Transverse colon (tissue), 4 donors: ENCODE results near the gene RBM39. TPM values are rescaled to one million over a fixed set of nuclear protein-coding genes. Genes with fewer than 3 reads are reported as not detected.
"Not testable (repeated sequence)": the region's sequence is repeated elsewhere in the genome, so short reads cannot be mapped to it uniquely, and the experiment has no call there.

Source experiments
- DNase-seq: peaks from one replicate; pipeline ENCODE4 v3.0.0-alpha.2; 2019
- H3K27ac ChIP-seq, 4 donors: fragments of 200-600 bp; sonication (generic); 2 replicates each; pipeline ENCODE4 v1.5.1; 2016 to 2018; ENCODE audit warnings: inconsistent platforms in 4 of 4
- H3K27me3 ChIP-seq: fragments of 200-600 bp; sonication (generic); 2 replicates; pipeline ENCODE4 v1.5.1; 2017; ENCODE audit warnings: inconsistent platforms
- H3K36me3 ChIP-seq, 4 donors: fragments of 200-600 bp; sonication (generic); 2 replicates each; pipeline ENCODE4 v1.5.1; 2017 to 2019; ENCODE audit warnings: inconsistent platforms in 4 of 4
- H3K4me1 ChIP-seq, 4 donors: fragments of 200-600 bp; sonication (generic); 2 replicates each; pipeline ENCODE4 v1.5.1; 2017 to 2020; ENCODE audit warnings: inconsistent platforms in 4 of 4
- H3K4me3 ChIP-seq, 4 donors: fragments of 200-600 bp; sonication (generic); 1 replicate in 1 of 4; 2 replicates in 3 of 4; pipeline versions ENCODE4 v1.5.1 to v1.6.1; 2017 to 2019; ENCODE audit warnings: inconsistent platforms in 4 of 4
- H3K9me3 ChIP-seq, 2 donors: fragments of 200-600 bp; sonication (generic); 2 replicates each; pipeline ENCODE4 v1.5.1; 2017 to 2019; ENCODE audit warnings: inconsistent platforms in 2 of 2
- CTCF ChIP-seq, 5 experiments: fragments of 200-600 bp in 3 of 5; fragments of 450-650 bp in 2 of 5; sonication (generic) in 3 of 5; IDR thresholded peaks; 1 replicate in 2 of 5; 2 replicates in 3 of 5; pipeline ENCODE4 v1.5.1; 2016 to 2017; ENCODE audit warnings: antibody characterized with exemption in 5 of 5, inconsistent platforms in 3 of 5, mild to moderate bottlenecking in 2 of 5, moderate library complexity in 1 of 5
- EP300 ChIP-seq: sonication (generic); formaldehyde crosslinking; IDR thresholded peaks from one replicate; pipeline ENCODE4 v1.6.1; 2017; ENCODE audit warnings: antibody characterized with exemption, low read depth
- POLR2A ChIP-seq: fragments of 450-650 bp; IDR thresholded peaks from one replicate; pipeline ENCODE4 v1.6.1; 2016; ENCODE audit warnings: antibody characterized with exemption, mild to moderate bottlenecking, moderate library complexity
- POLR2AphosphoS5 ChIP-seq, 3 donors: sonication (generic); formaldehyde crosslinking; IDR thresholded peaks; one replicate each; pipeline ENCODE4 v1.6.1; 2016; ENCODE audit warnings: antibody characterized with exemption in 3 of 3
- WGBS, 2 donors: methylation state at CpG; one replicate each; pipeline ENCODE4 v1.1.5; 2018; ENCODE audit warnings: low coverage in 1 of 2; 5-methylcytosine and 5-hydroxymethylcytosine counted together
- in situ Hi-C, 4 donors: fragments of 200-750 bp; cut with MboI; loops; one replicate each; pipeline versions ENCODE4 v1.15.0 to v1.15.1; 2017; ENCODE audit warnings: low sequenced_read_pairs in 3 of 4, low pct_ligation_motif_present in 1 of 4, low pct_unique_long_range_greater_than_20kb in 1 of 4
- intact Hi-C: fragments of 100-400 bp; cut with DNase I; formaldehyde crosslinking; loops from one replicate; pipeline ENCODE4 v1.15.1; 2023; ENCODE audit warnings: low total_unique reads
- total RNA-seq, 4 donors: library from RNA; depleted of rRNA; stranded (reverse); fragments of >200 nt; gene quantifications; one replicate each; pipeline ENCODE4 v1.1.0, GENCODE V29; 2016

RBM39 gene
- total RNA-seq, 4 donors from 2014 or later, result 264 to 721 (median 416) TPM

GRCh38 chr20:35720165-35721123 is 21.6 kb downstream of the RBM39 start:
- no peak overlapping the region for H3K4me3 ChIP-seq
- peaks cover 0 to 3% (median 0%) of the 10 kb centered on the region in 4 donors for H3K4me1 ChIP-seq
- intact Hi-C loops, result no loop called here
- TF ChIP-seq CTCF (IDR thresholded peaks at IDR 0.05) (no peak), EP300 (no peak), POLR2AphosphoS5 (IDR thresholded peaks at IDR 0.05) (no peak), POLR2A (no peak)
- DNase-seq, result no peak
- no peaks in the 10 kb centered on the region for H3K27me3 ChIP-seq
- in situ Hi-C loops, result loop anchor here in 2 of 4 donors (25.0 kb wide), 1 partner anchor 167 kb away; no protein-coding TSS in a partner anchor
- H3K9me3 ChIP-seq, result no peaks in the 10 kb centered on the region
- no peak overlapping the region for H3K27ac ChIP-seq
- peaks cover 0 to 96% (median 50%) of the 10 kb centered on the region in 4 donors for H3K36me3 ChIP-seq
- 88 to 100% methylated on average over 4 to 13 of the region's 13 CpGs for WGBS, 2 donors

- intact Hi-C loops, result no loop called here
- no peak overlapping the region for H3K4me3 ChIP-seq
- no peak for TF ChIP-seq POLR2A
- TF ChIP-seq CTCF (IDR thresholded peaks at IDR 0.05), result no peak
- no peak for TF ChIP-seq EP300
- TF ChIP-seq POLR2AphosphoS5 (IDR thresholded peaks at IDR 0.05), result no peak
- no peaks in the 10 kb centered on the region for H3K9me3 ChIP-seq
- no peak for DNase-seq
- H3K36me3 ChIP-seq, result peaks cover 0 to 96% (median 51%) of the 10 kb centered on the region in 4 donors
- 72 to 86% methylated on average over 7 to 8 of the region's 8 CpGs for WGBS, 2 donors
- H3K27me3 ChIP-seq, result no peaks in the 10 kb centered on the region
- no peak overlapping the region for H3K27ac ChIP-seq
- H3K4me1 ChIP-seq, result peaks cover 0 to 3% (median 0%) of the 10 kb centered on the region in 4 donors
- in situ Hi-C loops, result loop anchor here in 2 of 4 donors (25.0 kb wide), 1 partner anchor 168 kb away; no protein-coding TSS in a partner anchor
These were observed 22.3 kb downstream of the RBM39 start for GRCh38 chr20:35719717-35720116.

GRCh38 chr20:35718972-35719635 is 23.0 kb downstream of the RBM39 start:
- Histone ChIP-seq H3K27me3 (no peaks in the 10 kb centered on the region), H3K4me1 (peaks cover 0 to 3% (median 0%) of the 10 kb centered on the region in 4 donors), H3K36me3 (peaks cover 0 to 98% (median 52%) of the 10 kb centered on the region in 4 donors), H3K27ac (no peak overlapping the region), H3K9me3 (no peaks in the 10 kb centered on the region), H3K4me3 (no peak overlapping the region)
- in situ Hi-C loops (loop anchor here in 2 of 4 donors (25.0 kb wide), 1 partner anchor 168 kb away; no protein-coding TSS in a partner anchor), intact Hi-C loops (no loop called here)
- TF ChIP-seq POLR2A, result no peak
- no peak for TF ChIP-seq POLR2AphosphoS5 (IDR thresholded peaks at IDR 0.05)
- TF ChIP-seq EP300, result no peak
- DNase-seq, result no peak
- 86 to 89% methylated on average over 3 to 12 of the region's 12 CpGs for WGBS, 2 donors

GRCh38 chr20:35718321-35718720 is 23.7 kb downstream of the RBM39 start:
- H3K9me3 ChIP-seq, DNase-seq, H3K27ac ChIP-seq, H3K4me3 ChIP-seq, H3K27me3 ChIP-seq, intact Hi-C loops, H3K4me1 ChIP-seq: not testable (repeated sequence)
- 79 to 88% methylated on average over 3 to 8 of the region's 8 CpGs for WGBS, 2 donors
- in situ Hi-C loops, result loop anchor here in 2 of 4 donors (25.0 kb wide), 1 partner anchor 169 kb away; no protein-coding TSS in a partner anchor
- H3K36me3 ChIP-seq, result peaks cover 0 to 96% (median 52%) of the 10 kb centered on the region in 4 donors
